Activated CD4-positive, CD25-positive, alpha-beta regulatory T cell (primary cell): ENCODE data around the gene GPS1.

Source experiments
- DNase-seq, 4 experiments: peaks; one replicate each; lab custom pipeline; 2025; lab: John Stamatoyannopoulos, UW

Gene GPS1

DNA sequence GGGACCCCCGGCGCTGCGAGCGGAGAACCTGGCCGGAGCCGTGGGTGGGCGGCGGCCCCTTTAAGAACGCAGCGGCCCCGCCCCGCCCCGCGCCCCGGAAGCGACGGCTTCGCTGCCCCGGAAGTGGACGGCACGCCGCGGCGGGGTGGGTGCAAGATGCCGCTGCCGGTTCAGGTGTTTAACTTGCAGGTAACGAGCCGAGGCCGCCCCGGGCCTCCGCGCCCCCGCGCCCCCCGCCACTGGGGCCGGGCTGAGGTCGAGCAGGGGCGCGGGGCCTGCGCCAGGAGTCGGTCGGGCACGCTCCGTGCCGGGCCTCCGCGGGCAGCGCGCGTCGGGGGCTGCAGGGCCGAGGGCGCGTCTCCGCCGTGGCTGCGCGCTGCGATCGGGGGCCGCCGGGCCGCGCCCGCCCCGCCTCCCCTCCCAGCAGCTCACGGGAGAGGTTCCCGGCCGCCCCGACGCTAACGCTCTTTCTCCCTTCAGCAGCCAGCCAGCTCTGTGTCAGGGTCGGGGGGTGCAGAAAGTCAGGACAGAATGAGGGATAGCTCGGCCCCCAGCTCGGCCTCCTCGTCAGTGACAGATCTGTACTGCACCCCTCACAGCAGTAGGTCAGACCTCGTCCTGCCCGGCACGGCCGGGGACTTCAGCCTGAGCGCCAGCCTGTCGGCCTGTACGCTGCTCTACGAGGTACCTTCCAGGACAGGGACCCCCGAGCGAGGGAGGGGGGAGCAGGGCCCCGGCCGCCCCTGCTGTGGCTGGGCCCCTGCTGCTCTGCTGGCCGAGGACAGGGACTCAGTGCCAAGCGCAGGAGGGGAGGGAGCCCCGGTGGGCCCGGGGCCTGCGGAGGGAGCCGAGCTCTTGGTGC, at the start of gene GPS1, which contains the start of gene RFNG:
GPS1 (plus strand) TSS at position 123 of the 862 bp plus-strand sequence; CDS start at position 157, 34 bp downstream.
RFNG (minus strand) TSS at position 36 of the 862 bp plus-strand sequence. CDS start 45 bp downstream, outside the sequence.
- peak; percentile 70 to 79 (median 70) for DNase-seq

- no peak for DNase-seq
Measured at GRCh38 chr17:82003411-82004381, 48.0 kb upstream of the GPS1 start.

- no peak for DNase-seq
Measured at GRCh38 chr17:82004517-82005455, 46.9 kb upstream of the GPS1 start.

- DNase-seq, result no peak
Measured at GRCh38 chr17:82005701-82006348, 45.9 kb upstream of the GPS1 start.

DNA sequence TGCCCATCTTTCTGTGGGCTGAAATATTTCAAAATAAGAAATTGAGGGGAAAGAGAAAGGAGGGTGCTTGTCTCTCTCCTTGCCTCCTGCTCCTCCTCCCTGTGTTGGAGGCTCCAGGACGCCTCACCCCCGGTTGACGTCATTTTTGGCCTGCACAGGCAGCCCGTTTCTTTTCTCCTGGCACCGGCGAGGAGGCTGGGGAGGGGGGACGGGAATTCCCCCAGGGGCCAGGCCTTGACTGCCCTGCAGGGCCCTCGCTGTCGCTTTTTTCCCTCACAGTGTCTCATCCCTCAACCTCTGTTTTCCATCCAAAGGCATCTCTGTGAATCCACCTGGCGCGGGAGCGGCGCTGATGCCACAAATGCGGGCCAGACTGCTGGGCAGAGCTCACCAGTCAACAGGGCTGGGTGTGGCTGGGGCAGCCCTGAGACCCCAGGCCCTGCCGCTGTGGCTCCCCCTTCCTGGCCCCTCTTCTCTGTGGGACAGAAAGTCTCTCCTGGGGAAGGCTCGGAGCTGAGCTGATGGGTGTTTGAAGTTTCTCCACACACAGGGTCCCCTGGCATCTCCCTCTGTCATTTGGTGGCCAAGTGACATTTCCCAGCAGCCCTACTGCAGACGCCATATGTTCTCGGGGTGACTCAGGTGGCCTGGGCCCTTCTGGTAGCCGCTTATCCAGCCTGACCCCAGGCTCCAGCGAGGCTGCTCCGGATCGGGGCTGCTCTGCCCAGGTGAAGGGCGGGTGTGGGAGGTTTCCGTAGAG, 45.0 kb upstream of the GPS1 start:
- no peak for DNase-seq

GRCh38 chr17:82007228-82007494, 44.5 kb upstream of the GPS1 start:
- no peak for DNase-seq

- no peak for DNase-seq
Measured at GRCh38 chr17:82007495-82008257, 44.0 kb upstream of the GPS1 start.

- DNase-seq, result no peak
Measured at GRCh38 chr17:82008258-82008940, 43.3 kb upstream of the GPS1 start.

GRCh38 chr17:82008941-82009405, 42.7 kb upstream of the GPS1 start:
- no peak for DNase-seq

GRCh38 chr17:82009413-82009812, 42.3 kb upstream of the GPS1 start:
- no peak for DNase-seq

DNA sequence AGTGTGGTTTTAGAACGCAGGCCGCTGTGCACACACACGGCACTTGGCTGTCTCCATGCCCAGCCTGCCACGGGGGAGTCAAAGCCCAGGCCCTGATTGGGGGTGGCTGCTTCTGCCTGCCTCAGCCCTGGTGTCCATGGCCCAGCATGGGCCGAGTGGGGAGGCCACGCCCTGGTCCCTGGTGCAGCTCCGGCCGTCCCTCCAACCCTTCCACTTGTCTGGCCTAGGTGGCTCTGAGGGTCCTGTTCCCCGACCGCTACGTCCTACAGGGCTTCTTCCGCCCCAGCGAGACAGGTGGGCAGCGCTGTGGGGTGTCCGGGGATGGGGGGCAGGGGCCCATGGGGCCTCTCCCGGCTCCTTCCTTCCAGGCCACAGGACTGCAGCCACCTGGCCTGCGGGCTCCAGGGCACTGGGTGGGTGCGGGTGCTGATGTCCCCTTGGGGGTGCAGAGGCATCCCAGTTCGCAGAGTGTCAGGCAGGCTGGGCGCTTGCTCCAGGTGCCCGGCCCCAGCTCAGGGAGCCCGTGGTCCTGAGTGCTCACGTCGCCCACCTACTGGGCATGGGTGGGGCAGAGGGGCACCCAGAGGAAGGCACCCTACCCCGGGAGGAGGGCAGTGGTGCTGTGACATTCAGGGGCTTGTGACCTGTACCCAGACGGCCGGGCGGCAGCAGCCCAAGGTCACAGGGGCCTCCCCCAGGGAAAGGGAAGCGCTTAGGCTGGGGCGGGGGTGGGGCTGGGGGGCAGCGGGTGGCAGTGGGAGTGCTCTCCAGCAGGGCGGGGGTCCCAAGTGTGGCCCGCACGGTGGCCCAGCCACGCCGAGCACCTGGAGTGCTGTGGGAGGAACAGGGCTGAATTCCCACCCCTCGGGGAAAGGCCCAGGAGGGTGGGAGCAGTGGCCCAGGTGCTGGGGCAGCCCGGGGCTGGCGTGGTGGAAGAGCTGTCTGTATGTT, 40.8 kb upstream of the GPS1 start:
- DNase-seq, result no peak

GRCh38 chr17:82011617-82012187, 40.0 kb upstream of the GPS1 start:
- DNase-seq, result no peak

GRCh38 chr17:82012261-82012639, 39.4 kb upstream of the GPS1 start:
- no peak for DNase-seq

- no peak for DNase-seq
Measured at GRCh38 chr17:82012640-82013295, 38.9 kb upstream of the GPS1 start.

DNA sequence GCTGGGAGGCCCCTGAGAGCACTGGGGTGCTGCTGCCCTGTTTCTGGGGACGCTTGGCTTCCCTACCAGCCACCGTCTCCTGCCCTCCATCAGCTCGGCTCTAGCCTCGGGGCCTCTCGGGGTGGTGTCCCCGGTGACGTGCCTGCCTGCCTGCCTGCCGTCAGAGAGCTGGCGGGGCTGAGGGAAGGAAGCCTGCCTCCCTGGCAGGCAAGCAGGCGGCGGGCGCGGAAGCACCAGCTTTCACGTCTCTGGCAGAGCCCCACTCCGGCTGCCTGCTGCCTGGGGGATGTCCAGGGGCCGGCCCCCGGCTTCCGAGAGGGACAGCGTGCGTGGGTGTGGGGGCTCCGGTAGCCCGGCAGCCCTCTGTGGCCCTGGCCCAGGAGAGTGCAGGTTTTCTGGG, 38.4 kb upstream of the GPS1 start:
- no peak for DNase-seq

- DNase-seq, result no peak
Measured at GRCh38 chr17:82013772-82014321, 37.9 kb upstream of the GPS1 start.

- DNase-seq, result no peak
Measured at GRCh38 chr17:82014432-82014831, 37.3 kb upstream of the GPS1 start.
